ENCODE results near the gene B9D2.

Gene B9D2

GRCh38 chr19:41308450-41309179, 55.3 kb downstream of the B9D2 start:
- DNase-seq, result peak; percentile 70

GRCh38 chr19:41307954-41308449, 55.9 kb downstream of the B9D2 start:
- DNase-seq, result no peak

GRCh38 chr19:41307090-41307875, 56.7 kb downstream of the B9D2 start:
- no peak for DNase-seq

GRCh38 chr19:41305927-41306793, 57.8 kb downstream of the B9D2 start:
- DNase-seq, result no peak

GRCh38 chr19:41304706-41305483, 59.1 kb downstream of the B9D2 start:
- DNase-seq, result no peak

All from NCI-H526 treated with DMSO at 0.1 percent for 48 hours (cell line).